ENCODE measurements around the gene TRIM14.

The TRIM14 gene

DNA sequence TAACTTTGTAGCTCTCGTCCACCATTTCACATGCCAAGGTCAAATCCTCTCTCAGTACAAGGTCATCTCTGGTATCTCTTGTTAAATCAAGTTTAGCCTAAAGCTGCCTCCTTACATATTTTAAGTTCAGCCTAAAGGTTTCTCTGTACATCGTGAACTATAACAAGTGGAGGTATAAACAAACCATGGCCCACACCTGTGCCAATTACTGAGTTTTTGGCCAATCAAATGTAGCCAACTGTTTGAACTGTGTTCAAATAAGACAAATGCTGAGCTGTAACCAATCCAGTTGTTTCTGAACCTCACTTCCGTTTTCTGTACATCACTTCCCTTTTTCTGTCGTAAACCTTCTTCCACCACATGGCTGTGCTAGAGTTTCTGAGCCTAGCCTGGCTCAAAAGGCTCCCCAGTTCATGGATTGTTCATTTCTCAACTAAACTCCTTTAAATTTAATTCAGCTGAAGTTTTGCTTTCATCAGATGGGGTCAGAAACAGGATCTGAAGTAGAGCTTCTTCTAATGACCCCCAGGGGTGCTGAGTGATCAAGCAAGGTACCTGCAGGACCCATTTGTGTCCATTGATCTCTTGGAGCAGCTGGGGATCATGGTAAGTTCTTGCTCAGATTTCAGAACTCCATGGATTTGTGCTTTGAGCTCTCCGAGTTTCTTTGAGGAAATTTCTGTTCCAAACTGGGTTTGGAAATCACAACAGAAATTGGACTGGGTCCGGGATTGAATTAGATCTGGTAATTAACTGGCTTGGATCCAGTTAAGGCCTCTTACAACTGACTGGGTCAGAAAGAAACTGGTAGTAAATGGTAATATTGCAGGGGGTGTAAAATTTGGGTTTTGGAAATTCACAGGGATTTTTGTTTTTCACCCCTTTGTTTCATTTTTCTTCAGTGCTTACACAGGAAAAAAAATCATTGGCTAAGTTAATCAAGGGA, 73.5 kb downstream of the TRIM14 start:
- no peaks in the 10 kb centered on the region for H3K36me3 ChIP-seq (ENCODE audit: insufficient read depth, low read length)
- WGBS, result 88% methylated on average over 6 of the region's 6 CpGs
- H3K9ac ChIP-seq (ENCODE audit: low read depth, low read length), result no peak overlapping the region
- no peak overlapping the region for H3K27ac ChIP-seq (ENCODE audit: low read depth, low read length)
- no peak overlapping the region for H3K4me3 ChIP-seq (ENCODE audit: low read length)
- H3K27me3 ChIP-seq (ENCODE audit: insufficient read depth, low read length), result no peaks in the 10 kb centered on the region
- no peaks in the 10 kb centered on the region for H3K4me1 ChIP-seq (ENCODE audit: insufficient read depth, low read length)
- no peaks in the 10 kb centered on the region for H3K9me3 ChIP-seq (ENCODE audit: insufficient read depth, low read depth, low read length)

DNA sequence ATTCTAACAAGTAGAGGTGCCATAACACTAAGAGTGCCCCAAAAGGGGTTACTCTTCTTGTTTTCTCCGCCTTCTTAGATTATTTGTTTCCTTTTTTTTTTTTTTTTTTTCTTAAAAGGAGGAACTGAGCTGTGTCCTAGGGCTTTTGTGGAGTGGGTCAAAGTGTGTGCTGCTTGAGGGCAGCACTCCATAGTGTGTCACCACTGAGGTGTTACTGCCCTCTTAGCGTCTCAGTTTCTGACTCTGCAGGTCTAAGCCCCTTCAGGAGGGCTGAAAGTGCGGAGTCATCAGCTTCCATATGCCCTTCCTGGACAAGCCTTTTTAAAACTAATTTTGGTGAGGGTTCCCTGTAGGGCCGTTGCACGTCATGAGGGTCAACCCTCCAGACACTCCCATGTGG, 75.1 kb downstream of the TRIM14 start:
- Histone ChIP-seq H3K4me1 (ENCODE audit: insufficient read depth, low read length) (no peaks in the 10 kb centered on the region), H3K9me3 (ENCODE audit: insufficient read depth, low read depth, low read length) (no peaks in the 10 kb centered on the region), H3K4me3 (ENCODE audit: low read length) (no peak overlapping the region), H3K36me3 (ENCODE audit: insufficient read depth, low read length) (no peaks in the 10 kb centered on the region), H3K27ac (ENCODE audit: low read depth, low read length) (no peak overlapping the region), H3K9ac (ENCODE audit: low read depth, low read length) (no peak overlapping the region), H3K27me3 (ENCODE audit: insufficient read depth, low read length) (no peaks in the 10 kb centered on the region; the same call in 1 of the 2 replicates)
- WGBS, result 81% methylated on average over 5 of the region's 5 CpGs

DNA sequence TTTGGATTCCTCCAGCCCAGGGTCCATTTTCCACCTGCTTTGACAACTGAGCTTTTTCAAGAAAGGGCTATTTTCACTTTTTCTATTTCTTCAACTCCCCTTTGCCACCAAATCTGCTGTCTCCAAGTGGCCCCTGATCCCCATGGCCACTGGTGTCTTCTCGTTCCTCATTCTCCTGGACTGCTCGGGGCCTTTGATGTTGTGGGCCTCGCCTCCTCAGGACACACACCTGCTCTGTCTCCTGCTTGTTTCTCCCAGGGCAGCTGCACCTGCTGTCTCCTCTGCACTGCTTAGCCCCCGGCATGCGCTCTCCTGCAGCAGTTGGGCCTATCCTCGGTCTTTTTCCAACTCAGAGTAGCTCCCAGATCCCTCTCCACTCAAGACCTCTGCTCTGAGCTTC, 78.8 kb downstream of the TRIM14 start:
- no peaks in the 10 kb centered on the region for H3K9me3 ChIP-seq (ENCODE audit: insufficient read depth, low read depth, low read length)
- H3K27me3 ChIP-seq (ENCODE audit: insufficient read depth, low read length), result peaks cover 2% of the 10 kb centered on the region; the same call in 1 of the 2 replicates
- H3K4me3 ChIP-seq (ENCODE audit: low read length), result no peak overlapping the region
- H3K9ac ChIP-seq (ENCODE audit: low read depth, low read length), result no peak overlapping the region
- H3K27ac ChIP-seq (ENCODE audit: low read depth, low read length), result no peak overlapping the region
- H3K36me3 ChIP-seq (ENCODE audit: insufficient read depth, low read length), result no peaks in the 10 kb centered on the region
- WGBS, result 94% methylated on average over 6 of the region's 6 CpGs
- H3K4me1 ChIP-seq (ENCODE audit: insufficient read depth, low read length), result no peaks in the 10 kb centered on the region

DNA sequence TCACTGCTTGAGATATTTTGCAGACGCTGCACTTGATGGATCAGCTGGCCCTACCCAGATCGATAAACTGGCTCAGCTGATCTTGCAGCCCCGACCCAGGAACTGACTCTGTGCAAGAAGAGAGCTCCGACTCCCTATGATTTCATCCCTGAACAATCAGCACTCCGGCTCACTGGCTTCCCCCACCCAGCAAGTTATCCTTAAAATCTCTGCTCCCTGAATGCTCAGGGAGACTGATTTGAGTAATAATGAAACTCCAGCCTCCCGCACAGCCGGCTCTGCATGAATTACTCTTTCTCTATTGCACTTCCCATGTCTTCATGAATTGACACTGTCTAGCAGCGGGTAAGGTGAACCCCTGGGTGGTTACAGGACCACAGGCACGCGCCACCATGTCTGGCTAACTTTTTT, 79.4 kb downstream of the TRIM14 start:
- Histone ChIP-seq H3K4me3 (ENCODE audit: low read length) (no peak overlapping the region), H3K4me1 (ENCODE audit: insufficient read depth, low read length) (no peaks in the 10 kb centered on the region), H3K27me3 (ENCODE audit: insufficient read depth, low read length) (peaks cover 6% of the 10 kb centered on the region; the same call in 1 of the 2 replicates), H3K9ac (ENCODE audit: low read depth, low read length) (no peak overlapping the region), H3K27ac (ENCODE audit: low read depth, low read length) (no peak overlapping the region), H3K36me3 (ENCODE audit: insufficient read depth, low read length) (no peaks in the 10 kb centered on the region), H3K9me3 (ENCODE audit: insufficient read depth, low read depth, low read length) (no peaks in the 10 kb centered on the region)
- 86% methylated on average over 10 of the region's 10 CpGs for WGBS

DNA sequence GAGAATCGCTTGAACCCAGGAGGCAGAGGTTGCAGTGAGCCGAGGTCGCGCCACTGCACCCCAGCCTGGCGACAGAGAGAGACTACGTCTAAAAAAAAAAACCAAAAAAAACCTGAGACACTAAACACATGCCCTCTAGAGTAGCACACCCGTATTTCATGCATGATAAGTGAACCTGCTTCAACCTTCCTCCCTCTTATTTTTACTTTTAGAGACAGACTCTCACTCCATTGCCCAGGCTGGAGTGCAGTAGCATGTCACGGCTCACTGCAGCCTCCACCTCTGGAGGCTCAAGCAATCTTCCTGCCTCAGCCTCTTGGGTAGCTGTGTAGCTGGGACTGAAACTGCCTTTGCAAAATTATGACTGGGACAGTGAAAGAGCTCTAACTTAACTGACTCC, 80.1 kb downstream of the TRIM14 start:
- Histone ChIP-seq H3K9me3 (ENCODE audit: insufficient read depth, low read depth, low read length) (no peaks in the 10 kb centered on the region), H3K4me1 (ENCODE audit: insufficient read depth, low read length) (no peaks in the 10 kb centered on the region), H3K27ac (ENCODE audit: low read depth, low read length) (no peak overlapping the region), H3K4me3 (ENCODE audit: low read length) (no peak overlapping the region), H3K27me3 (ENCODE audit: insufficient read depth, low read length) (peaks cover 8% of the 10 kb centered on the region; the same call in 1 of the 2 replicates), H3K9ac (ENCODE audit: low read depth, low read length) (no peak overlapping the region), H3K36me3 (ENCODE audit: insufficient read depth, low read length) (no peaks in the 10 kb centered on the region)
- 92% methylated on average over 8 of the region's 8 CpGs for WGBS

DNA sequence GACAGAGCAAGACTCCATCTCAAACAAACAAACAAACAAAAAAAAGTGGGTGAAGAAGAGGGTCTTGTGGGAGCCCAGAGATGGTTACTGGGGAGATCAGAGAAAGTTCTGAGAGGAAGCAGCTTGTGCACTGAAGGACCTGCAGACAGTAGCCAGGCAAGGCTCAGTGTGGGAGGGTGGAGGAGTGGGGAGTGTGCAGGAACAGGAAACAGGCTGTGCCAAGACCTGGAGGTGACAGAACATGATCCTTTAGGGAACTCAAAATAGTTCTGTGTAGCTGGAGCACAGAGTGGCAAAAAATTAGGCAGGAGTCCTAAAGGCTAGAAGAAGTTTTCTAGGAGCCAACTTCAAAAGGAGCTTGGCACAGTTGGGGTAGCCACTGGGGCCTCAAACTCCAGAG, 81.7 kb downstream of the TRIM14 start:
- peaks cover 11% of the 10 kb centered on the region for H3K27me3 ChIP-seq (ENCODE audit: insufficient read depth, low read length)

DNA sequence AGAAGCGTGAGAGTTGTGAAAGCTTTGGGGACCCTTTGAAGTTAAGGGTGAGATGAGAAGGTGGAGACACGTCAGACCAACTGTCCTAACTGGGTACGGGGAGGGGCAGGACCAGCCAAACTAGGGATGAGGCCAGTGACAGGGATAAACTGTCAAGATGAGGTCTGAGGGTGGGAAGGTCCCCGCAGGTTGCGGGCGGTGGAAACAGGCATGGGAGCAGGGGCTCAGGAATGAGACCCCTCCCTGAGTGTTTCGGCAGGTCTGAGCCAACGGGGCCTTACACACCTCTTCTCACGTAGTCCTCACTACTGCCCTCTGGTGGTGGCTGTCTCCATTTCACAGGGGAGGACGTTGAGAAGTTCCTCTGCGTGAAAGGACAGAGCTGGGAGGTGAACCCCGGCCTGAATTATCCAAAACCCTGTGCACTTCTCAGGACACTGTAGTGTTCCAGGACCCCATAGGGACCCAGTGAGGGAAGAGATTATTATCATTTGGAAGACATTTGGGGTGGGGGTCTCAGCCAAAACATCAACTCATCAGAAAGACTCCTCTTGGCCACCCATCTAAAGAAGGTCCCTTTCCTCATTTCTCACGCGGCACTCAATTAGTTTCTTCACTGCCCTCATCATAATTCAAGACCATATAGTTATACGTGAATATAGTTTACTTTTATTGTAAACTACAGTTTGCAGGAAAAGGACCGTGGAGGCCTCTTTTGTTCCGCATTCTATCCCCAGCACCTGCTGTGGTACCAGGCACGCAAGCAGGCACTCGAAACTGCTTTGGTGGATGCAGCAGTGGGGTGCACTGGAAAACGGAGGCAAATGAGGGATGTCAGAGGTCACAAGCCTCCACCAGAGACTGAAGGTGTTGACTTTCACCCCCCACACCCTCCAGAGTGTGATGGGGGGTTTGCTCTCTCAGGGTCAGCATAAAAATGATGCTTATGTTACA, 84.2 kb downstream of the TRIM14 start:
- Histone ChIP-seq H3K27ac (ENCODE audit: low read depth, low read length) (no peak overlapping the region), H3K9me3 (ENCODE audit: insufficient read depth, low read depth, low read length) (no peaks in the 10 kb centered on the region), H3K4me1 (ENCODE audit: insufficient read depth, low read length) (no peaks in the 10 kb centered on the region), H3K4me3 (ENCODE audit: low read length) (no peak overlapping the region), H3K27me3 (ENCODE audit: insufficient read depth, low read length) (peaks cover 11% of the 10 kb centered on the region), H3K36me3 (ENCODE audit: insufficient read depth, low read length) (no peaks in the 10 kb centered on the region), H3K9ac (ENCODE audit: low read depth, low read length) (no peak overlapping the region)
- 46% methylated on average over 20 of the region's 20 CpGs for WGBS

More for the DNA sequence above, 81.7 kb downstream of the TRIM14 start:
- no peak overlapping the region for H3K9ac ChIP-seq (ENCODE audit: low read depth, low read length)
- H3K4me3 ChIP-seq (ENCODE audit: low read length), result no peak overlapping the region
- H3K9me3 ChIP-seq (ENCODE audit: insufficient read depth, low read depth, low read length), result no peaks in the 10 kb centered on the region
- no peaks in the 10 kb centered on the region for H3K4me1 ChIP-seq (ENCODE audit: insufficient read depth, low read length)
- no peak overlapping the region for H3K27ac ChIP-seq (ENCODE audit: low read depth, low read length)
- no peaks in the 10 kb centered on the region for H3K36me3 ChIP-seq (ENCODE audit: insufficient read depth, low read length)

DNA sequence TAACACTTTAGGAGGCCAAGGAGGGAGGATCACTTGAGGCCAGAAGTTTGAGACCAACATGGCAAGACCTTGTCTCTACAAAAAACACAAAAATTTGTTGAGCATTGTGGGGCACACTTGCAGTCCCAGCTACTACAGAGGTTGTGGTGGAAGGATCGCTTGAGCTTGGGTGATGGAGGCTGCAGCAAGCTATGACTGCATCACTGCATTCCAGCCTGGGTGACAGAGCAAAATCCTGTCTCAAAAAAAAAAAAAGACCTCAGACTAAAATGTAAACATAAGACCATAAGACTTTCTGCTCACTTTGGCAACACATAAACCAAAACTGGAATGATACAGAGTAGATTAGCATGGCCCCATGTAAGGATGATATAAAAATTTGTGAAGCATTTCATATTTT, 87.1 kb downstream of the TRIM14 start:
- Histone ChIP-seq H3K9me3 (ENCODE audit: insufficient read depth, low read depth, low read length) (no peaks in the 10 kb centered on the region), H3K4me1 (ENCODE audit: insufficient read depth, low read length) (no peaks in the 10 kb centered on the region), H3K27me3 (ENCODE audit: insufficient read depth, low read length) (peaks cover 11% of the 10 kb centered on the region), H3K36me3 (ENCODE audit: insufficient read depth, low read length) (no peaks in the 10 kb centered on the region), H3K9ac (ENCODE audit: low read depth, low read length) (no peak overlapping the region), H3K4me3 (ENCODE audit: low read length) (no peak overlapping the region), H3K27ac (ENCODE audit: low read depth, low read length) (no peak overlapping the region)
- WGBS, result 93% methylated on average over 1 of the region's 1 CpG

DNA sequence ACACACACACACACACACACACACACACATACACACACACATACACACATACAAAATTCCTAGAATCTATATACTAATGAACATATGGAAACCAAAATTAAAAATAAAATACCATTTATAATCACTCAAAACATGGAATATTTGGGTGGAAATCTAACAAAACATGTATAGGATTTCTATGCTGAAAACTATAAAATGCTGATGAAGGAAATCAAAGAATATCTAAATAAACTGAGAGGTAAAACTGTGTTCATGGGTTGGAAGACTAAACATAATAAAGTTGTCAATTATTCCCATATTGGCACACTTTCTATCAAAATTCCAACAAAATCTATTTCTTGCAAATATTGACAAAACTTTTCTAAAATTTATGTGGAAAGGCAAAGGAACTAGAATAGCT, 87.9 kb downstream of the TRIM14 start:
- Histone ChIP-seq H3K36me3 (ENCODE audit: insufficient read depth, low read length) (no peaks in the 10 kb centered on the region), H3K4me3 (ENCODE audit: low read length) (no peak overlapping the region), H3K9me3 (ENCODE audit: insufficient read depth, low read depth, low read length) (no peaks in the 10 kb centered on the region), H3K4me1 (ENCODE audit: insufficient read depth, low read length) (no peaks in the 10 kb centered on the region), H3K27me3 (ENCODE audit: insufficient read depth, low read length) (peaks cover 11% of the 10 kb centered on the region), H3K27ac (ENCODE audit: low read depth, low read length) (no peak overlapping the region), H3K9ac (ENCODE audit: low read depth, low read length) (no peak overlapping the region)

DNA sequence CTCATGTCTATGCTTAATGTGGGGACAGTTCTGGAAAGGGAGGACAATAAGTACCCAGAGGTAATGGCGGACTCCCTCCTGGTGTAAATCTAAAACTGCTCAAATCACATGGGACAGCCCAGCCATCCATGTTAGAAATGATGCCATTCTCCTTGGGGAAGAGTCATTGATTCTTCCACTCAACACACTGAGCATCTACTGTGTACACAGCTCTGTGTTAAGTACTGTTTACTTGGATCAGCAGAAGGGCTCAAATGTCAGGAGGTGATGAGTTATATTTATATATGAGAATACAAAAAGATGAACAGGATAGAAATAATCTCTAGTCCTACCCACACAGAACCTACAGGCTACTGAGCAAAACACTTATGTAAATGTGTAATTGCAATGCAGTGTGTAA, 94.3 kb downstream of the TRIM14 start:
- no peaks in the 10 kb centered on the region for H3K9me3 ChIP-seq (ENCODE audit: insufficient read depth, low read depth, low read length)
- H3K36me3 ChIP-seq (ENCODE audit: insufficient read depth, low read length), result no peaks in the 10 kb centered on the region
- no peak overlapping the region for H3K4me3 ChIP-seq (ENCODE audit: low read length)
- no peak overlapping the region for H3K27ac ChIP-seq (ENCODE audit: low read depth, low read length)
- H3K9ac ChIP-seq (ENCODE audit: low read depth, low read length), result no peak overlapping the region
- H3K4me1 ChIP-seq (ENCODE audit: insufficient read depth, low read length), result no peaks in the 10 kb centered on the region
- no peaks in the 10 kb centered on the region for H3K27me3 ChIP-seq (ENCODE audit: insufficient read depth, low read length)
- 90% methylated on average over 1 of the region's 1 CpG for WGBS

DNA sequence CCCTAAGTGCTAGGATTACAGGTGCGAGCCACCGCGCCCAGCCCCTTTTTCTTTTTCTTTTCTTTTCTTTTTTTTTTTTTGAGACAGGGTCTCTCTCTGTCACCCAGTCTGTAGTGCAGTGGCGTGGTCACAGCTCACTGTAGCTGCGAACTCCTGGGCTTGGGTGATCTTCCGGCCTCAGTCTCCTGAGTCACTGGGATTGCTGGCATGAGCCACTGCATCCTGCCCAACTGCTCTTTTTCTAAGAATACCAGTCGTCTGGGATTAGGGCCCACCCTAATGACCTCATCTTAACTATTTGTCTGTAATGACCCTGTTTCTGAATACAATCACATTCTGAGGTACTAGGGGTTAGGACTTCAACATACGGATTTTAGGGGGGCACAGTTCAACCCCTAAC, 96.6 kb downstream of the TRIM14 start:
- Histone ChIP-seq H3K9me3 (ENCODE audit: insufficient read depth, low read depth, low read length) (no peaks in the 10 kb centered on the region), H3K4me1 (ENCODE audit: insufficient read depth, low read length) (no peaks in the 10 kb centered on the region), H3K4me3 (ENCODE audit: low read length) (no peak overlapping the region), H3K27ac (ENCODE audit: low read depth, low read length) (no peak overlapping the region), H3K27me3 (ENCODE audit: insufficient read depth, low read length) (no peaks in the 10 kb centered on the region), H3K36me3 (ENCODE audit: insufficient read depth, low read length) (peaks cover 15% of the 10 kb centered on the region), H3K9ac (ENCODE audit: low read depth, low read length) (no peak overlapping the region)
- WGBS, result 92% methylated on average over 8 of the region's 8 CpGs
